Coronary artery (tissue), 2 donors: ENCODE data around the gene FLYWCH1.
"Not testable (repeated sequence)": the region's sequence is repeated elsewhere in the genome, so short reads cannot be mapped to it uniquely, and the experiment has no call there.

ENCODE experiments used
- DNase-seq: peaks from one replicate; pipeline ENCODE4 v3.0.0-alpha.2; 2017; ENCODE audit warnings: low spot score
- H3K27ac ChIP-seq, 2 donors: fragments of 200-600 bp; sonication (generic); one replicate each; pipeline ENCODE4 v1.5.1; 2016 to 2019
- H3K4me3 ChIP-seq: fragments of 200-600 bp; sonication (generic); 2 replicates; pipeline ENCODE4 v1.5.1; 2016; ENCODE audit warnings: mild to moderate bottlenecking, moderate library complexity
- TF ChIP-seq, protein P1 (sequence below): fragments of 200-600 bp; sonication (generic); IDR thresholded peaks from one replicate; pipeline ENCODE4 v1.5.1; 2019; ENCODE audit warnings: antibody characterized with exemption

FLYWCH1 gene

GRCh38 chr16:2919511-2920255, 8.0 kb downstream of the FLYWCH1 start:
- TF ChIP-seq, protein P1, sequence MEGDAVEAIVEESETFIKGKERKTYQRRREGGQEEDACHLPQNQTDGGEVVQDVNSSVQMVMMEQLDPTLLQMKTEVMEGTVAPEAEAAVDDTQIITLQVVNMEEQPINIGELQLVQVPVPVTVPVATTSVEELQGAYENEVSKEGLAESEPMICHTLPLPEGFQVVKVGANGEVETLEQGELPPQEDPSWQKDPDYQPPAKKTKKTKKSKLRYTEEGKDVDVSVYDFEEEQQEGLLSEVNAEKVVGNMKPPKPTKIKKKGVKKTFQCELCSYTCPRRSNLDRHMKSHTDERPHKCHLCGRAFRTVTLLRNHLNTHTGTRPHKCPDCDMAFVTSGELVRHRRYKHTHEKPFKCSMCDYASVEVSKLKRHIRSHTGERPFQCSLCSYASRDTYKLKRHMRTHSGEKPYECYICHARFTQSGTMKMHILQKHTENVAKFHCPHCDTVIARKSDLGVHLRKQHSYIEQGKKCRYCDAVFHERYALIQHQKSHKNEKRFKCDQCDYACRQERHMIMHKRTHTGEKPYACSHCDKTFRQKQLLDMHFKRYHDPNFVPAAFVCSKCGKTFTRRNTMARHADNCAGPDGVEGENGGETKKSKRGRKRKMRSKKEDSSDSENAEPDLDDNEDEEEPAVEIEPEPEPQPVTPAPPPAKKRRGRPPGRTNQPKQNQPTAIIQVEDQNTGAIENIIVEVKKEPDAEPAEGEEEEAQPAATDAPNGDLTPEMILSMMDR: peak; percentile 91
- DNase-seq: no peak
- peak overlapping the region; percentile 53 to 76 for H3K27ac ChIP-seq
- H3K4me3 ChIP-seq: no peak overlapping the region

DNA sequence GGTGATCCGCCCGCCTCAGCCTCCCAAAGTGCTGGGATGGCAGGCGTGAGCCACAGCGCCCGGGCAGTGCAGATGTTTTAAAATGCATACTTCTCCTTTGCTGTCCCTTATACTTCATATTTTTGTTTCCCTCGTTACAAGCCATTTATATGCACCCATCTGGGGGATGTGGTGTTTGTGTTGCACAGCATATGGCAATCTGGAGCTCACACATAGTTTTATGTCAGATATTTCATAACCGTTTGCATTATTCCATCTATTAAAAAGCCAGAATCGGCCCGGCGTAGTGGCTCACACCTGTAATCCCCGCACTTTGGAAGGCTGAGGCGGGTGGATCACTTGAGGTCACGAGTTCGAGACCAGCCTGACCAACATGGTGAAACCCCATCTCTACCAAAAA, 11.8 kb downstream of the FLYWCH1 start:
- Histone ChIP-seq H3K27ac (no peak overlapping the region), H3K4me3 (no peak overlapping the region)
- no peak for DNase-seq
- TF ChIP-seq, protein P1: no peak

DNA sequence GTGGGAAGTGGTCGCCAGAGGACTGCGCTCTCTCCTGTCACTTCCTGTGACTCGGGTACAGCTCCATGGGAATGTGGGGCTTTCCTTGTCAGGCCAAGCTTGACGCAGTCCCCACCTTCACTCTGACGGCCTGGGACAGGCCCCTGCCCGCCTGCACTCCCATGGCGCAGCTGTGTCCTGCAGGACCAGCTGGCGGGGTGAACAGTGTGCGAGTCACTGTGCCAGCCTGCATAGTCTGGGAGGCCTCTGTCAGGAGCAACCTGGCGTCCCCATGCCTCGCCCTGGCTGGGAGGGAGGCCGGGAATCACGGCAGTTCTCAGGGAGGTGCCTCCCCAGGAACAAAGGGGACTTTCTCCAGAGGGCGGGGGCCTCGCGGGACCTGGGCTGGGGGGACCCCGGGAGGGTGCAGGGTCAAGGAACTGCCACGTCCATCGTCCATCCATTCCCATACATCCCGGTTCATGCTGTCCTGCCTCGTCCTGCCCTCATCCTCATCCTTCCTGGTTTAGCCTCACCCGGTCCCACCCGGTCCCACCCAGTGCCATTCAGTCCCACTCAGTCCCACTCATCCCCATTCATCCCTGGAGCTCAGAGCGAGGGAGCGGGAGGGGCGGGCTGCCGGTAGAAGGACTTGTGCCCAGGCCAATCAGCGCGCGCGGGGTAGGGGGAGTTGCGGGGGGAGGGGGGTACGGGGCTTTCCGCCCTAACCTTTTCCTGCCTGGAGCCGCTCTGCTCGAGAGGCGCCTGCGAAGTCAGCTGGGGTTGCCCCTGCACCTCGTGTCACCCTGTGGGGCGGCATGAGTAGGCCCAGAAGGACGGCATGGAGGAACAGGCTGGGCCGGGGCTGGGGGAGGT, 13.4 kb downstream of the FLYWCH1 start:
- DNase-seq: no peak
- no peak overlapping the region for H3K4me3 ChIP-seq
- TF ChIP-seq, protein P1: no peak
- H3K27ac ChIP-seq: no peak overlapping the region

DNA sequence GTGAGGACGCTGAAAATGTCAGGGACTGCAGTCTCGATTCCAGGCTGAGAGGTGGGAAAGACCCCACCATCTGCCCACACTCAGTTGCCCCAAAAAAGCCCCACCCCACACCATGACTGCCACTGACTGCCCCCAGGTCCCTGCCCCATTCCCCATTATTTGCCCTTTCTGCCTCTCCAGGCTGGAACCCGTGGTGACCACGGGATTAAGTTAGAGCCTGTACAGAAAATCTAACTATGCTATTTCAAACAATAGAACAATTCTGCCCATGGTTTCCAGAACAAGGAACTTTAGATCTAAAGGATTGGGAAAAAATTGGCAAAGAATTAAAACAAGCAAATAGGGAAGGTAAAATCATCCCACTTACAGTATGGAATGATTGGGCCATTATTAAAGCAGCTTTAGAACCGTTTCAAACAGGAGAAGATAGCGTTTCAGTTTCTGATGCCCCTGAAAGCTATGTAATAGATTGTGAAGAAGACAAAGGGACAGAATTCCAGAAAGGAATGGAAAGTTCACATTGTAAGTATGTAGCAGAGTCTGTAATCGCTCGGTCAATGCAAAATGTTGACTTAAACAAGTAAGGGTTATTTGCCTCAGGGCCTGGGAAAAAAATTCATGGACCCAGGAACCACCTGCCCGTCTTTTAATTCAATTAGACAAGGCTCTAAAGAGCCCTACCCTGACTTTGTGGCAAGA, 14.4 kb downstream of the FLYWCH1 start:
- no peak overlapping the region for H3K4me3 ChIP-seq
- DNase-seq: no peak
- H3K27ac ChIP-seq: no peak overlapping the region
- TF ChIP-seq, protein P1: no peak

DNA sequence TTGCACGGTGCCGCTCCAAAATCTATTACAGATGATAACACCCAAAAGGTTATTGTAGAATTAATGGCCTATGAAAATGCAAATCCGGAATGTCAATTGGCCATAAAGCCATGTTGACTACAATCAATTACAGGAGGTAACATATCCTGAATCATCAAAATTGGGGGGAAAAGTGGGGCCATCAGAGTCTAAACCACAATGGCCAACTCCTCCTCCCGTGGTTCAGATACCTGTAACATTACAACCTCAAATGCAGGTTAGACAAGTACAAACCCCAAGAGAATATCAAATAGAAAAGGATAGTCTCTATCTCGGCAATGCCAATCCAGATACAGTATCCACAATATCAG, 14.9 kb downstream of the FLYWCH1 start:
- Histone ChIP-seq H3K4me3 (peak overlapping the region; percentile 60), H3K27ac (no peak overlapping the region)
- DNase-seq: no peak
- TF ChIP-seq, protein P1: no peak

- peak; percentile 89 for DNase-seq
- peak overlapping the region; percentile 60 for H3K4me3 ChIP-seq
- H3K27ac ChIP-seq: no peak overlapping the region
- TF ChIP-seq, protein P1: peak; percentile 88
Measured at GRCh38 chr16:2927010-2927646, 15.4 kb downstream of the FLYWCH1 start.

- H3K27ac ChIP-seq, H3K4me3 ChIP-seq, DNase-seq: not testable (repeated sequence)
Measured at GRCh38 chr16:2928151-2928550, 16.4 kb downstream of the FLYWCH1 start.
